Colonic mucosa (tissue), 4 donors: ENCODE data around the gene UBE3A. TPM values are rescaled to one million over a fixed set of nuclear protein-coding genes. Genes with fewer than 3 reads are reported as not detected.

Experiments
- DNase-seq: peaks from one replicate; pipeline ENCODE4 v3.0.0-alpha.2; 2020
- H3K27ac ChIP-seq: fragments of 200-600 bp; one replicate; pipeline ENCODE4 v1.8.0; 2021
- H3K27me3 ChIP-seq: fragments of 200-600 bp; one replicate; pipeline ENCODE4 v1.8.0; 2021
- H3K36me3 ChIP-seq: fragments of 200-600 bp; one replicate; pipeline ENCODE4 v1.8.0; 2021
- H3K4me1 ChIP-seq: fragments of 200-600 bp; one replicate; pipeline ENCODE4 v1.8.0; 2021; ENCODE audit warnings: mild to moderate bottlenecking
- H3K4me3 ChIP-seq: fragments of 200-600 bp; one replicate; pipeline ENCODE4 v1.8.0; 2021
- H3K9ac ChIP-seq, 2 donors: one replicate each; pipeline ENCODE4 v1.7.0; 2013; ENCODE audit warnings: control low read depth in 2 of 2, low read depth in 2 of 2, low read length in 2 of 2
- H3K9me3 ChIP-seq: fragments of 200-600 bp; one replicate; pipeline ENCODE4 v1.8.0; 2021
- CTCF ChIP-seq: fragments of 200-600 bp; IDR thresholded peaks from one replicate; pipeline ENCODE4 v1.8.0; 2022; ENCODE audit warnings: antibody characterized with exemption, mild to moderate bottlenecking
- intact Hi-C: fragments of 100-400 bp; cut with DNase I; formaldehyde crosslinking; loops from one replicate; pipeline ENCODE4 v1.14.1; 2022
- total RNA-seq, 2 donors: library from RNA; stranded (reverse); fragmentation: NEBNext Ultra II Directional in 1 of 2; extraction: Animal tissue kit (Norgen Biotek cat#: 25700) in 1 of 2; gene quantifications; one replicate each; pipeline ENCODE4 v1.2.1, GENCODE V29; 2021
- donor health status: healthy.
- donor health status: DM: no; HTN: no; CAD: no.
- donor health status: DM: no; HTN: no; CAD: no.

The UBE3A gene
- total RNA-seq, 2 donors from 2014 or later, result 83.9 to 92.2 TPM

- no peaks in the 10 kb centered on the region for H3K9me3 ChIP-seq
- DNase-seq, result no peak
- no peak overlapping the region for H3K4me3 ChIP-seq
- H3K9ac ChIP-seq, result no peak overlapping the region
- no peaks in the 10 kb centered on the region for H3K4me1 ChIP-seq
- H3K27ac ChIP-seq, result no peak overlapping the region
- intact Hi-C loops, result no loop called here
- no peak for TF ChIP-seq CTCF
- H3K27me3 ChIP-seq, result no peaks in the 10 kb centered on the region
- H3K36me3 ChIP-seq, result no peaks in the 10 kb centered on the region
Observed at GRCh38 chr15:25451501-25451900, 12.7 kb upstream of the UBE3A start.

- Histone ChIP-seq H3K9me3 (no peaks in the 10 kb centered on the region), H3K36me3 (no peaks in the 10 kb centered on the region), H3K4me1 (no peaks in the 10 kb centered on the region), H3K9ac (no peak overlapping the region), H3K27ac (no peak overlapping the region), H3K4me3 (no peak overlapping the region), H3K27me3 (no peaks in the 10 kb centered on the region)
- intact Hi-C loops, result no loop called here
- no peak for TF ChIP-seq CTCF
- no peak for DNase-seq
Observed at GRCh38 chr15:25450163-25450562, 11.3 kb upstream of the UBE3A start.

- TF ChIP-seq CTCF, result no peak
- Histone ChIP-seq H3K27me3 (no peaks in the 10 kb centered on the region), H3K9ac (no peak overlapping the region), H3K27ac (no peak overlapping the region), H3K4me1 (no peaks in the 10 kb centered on the region), H3K36me3 (no peaks in the 10 kb centered on the region), H3K4me3 (no peak overlapping the region), H3K9me3 (no peaks in the 10 kb centered on the region)
- intact Hi-C loops, result no loop called here
- no peak for DNase-seq
Observed at GRCh38 chr15:25446076-25446475, 7.3 kb upstream of the UBE3A start.

- Histone ChIP-seq H3K9me3 (no peaks in the 10 kb centered on the region), H3K4me3 (no peak overlapping the region), H3K4me1 (no peaks in the 10 kb centered on the region), H3K9ac (no peak overlapping the region), H3K27ac (no peak overlapping the region), H3K27me3 (no peaks in the 10 kb centered on the region), H3K36me3 (no peaks in the 10 kb centered on the region)
- intact Hi-C loops, result no loop called here
- DNase-seq, result no peak
- no peak for TF ChIP-seq CTCF
Observed at GRCh38 chr15:25445412-25445811, 6.6 kb upstream of the UBE3A start.

- no peak overlapping the region for H3K9ac ChIP-seq
- H3K9me3 ChIP-seq, result no peaks in the 10 kb centered on the region
- H3K36me3 ChIP-seq, result no peaks in the 10 kb centered on the region
- H3K4me1 ChIP-seq, result no peaks in the 10 kb centered on the region
- no peaks in the 10 kb centered on the region for H3K27me3 ChIP-seq
- no peak overlapping the region for H3K27ac ChIP-seq
- H3K4me3 ChIP-seq, result no peak overlapping the region
- no peak for DNase-seq
- no peak for TF ChIP-seq CTCF
- intact Hi-C loops, result no loop called here
Observed at GRCh38 chr15:25441111-25441510, 2.3 kb upstream of the UBE3A start.
